Vagina (tissue), 2 donors: ENCODE results near the gene ATP2B2. TPM values are rescaled to one million over a fixed set of nuclear protein-coding genes. Genes with fewer than 3 reads are reported as not detected.
"Not testable (repeated sequence)": the region's sequence is repeated elsewhere in the genome, so short reads cannot be mapped to it uniquely, and the experiment has no call there.

ENCODE experiments used
- DNase-seq, 2 donors: peaks; one replicate each; pipeline ENCODE4 v3.0.0-alpha.2; 2017; ENCODE audit errors: extremely low spot score in 2 of 2
- H3K27ac ChIP-seq: fragments of 200-600 bp; sonication (generic); one replicate; pipeline ENCODE4 v1.5.1; 2019
- H3K27me3 ChIP-seq: fragments of 200-600 bp; sonication (generic); one replicate; pipeline ENCODE4 v1.5.1; 2019
- H3K36me3 ChIP-seq, 2 donors: fragments of 200-600 bp; sonication (generic); one replicate each; pipeline ENCODE4 v1.5.1; 2017 to 2019
- H3K4me1 ChIP-seq: fragments of 200-600 bp; sonication (generic); one replicate; pipeline ENCODE4 v1.5.1; 2019
- H3K4me3 ChIP-seq, 2 donors: fragments of 200-600 bp; sonication (generic); 1 replicate in 1 of 2; 2 replicates in 1 of 2; pipeline ENCODE4 v1.5.1; 2016 to 2019
- H3K9me3 ChIP-seq: fragments of 200-600 bp; sonication (generic); one replicate; pipeline ENCODE4 v1.5.1; 2019
- POLR2A ChIP-seq, 2 donors: fragments of 450-650 bp; IDR thresholded peaks; one replicate each; pipeline ENCODE4 v1.6.1; 2017; ENCODE audit warnings: antibody characterized with exemption in 2 of 2, mild to moderate bottlenecking in 2 of 2, moderate library complexity in 2 of 2
- POLR2AphosphoS5 ChIP-seq, 2 donors: sonication (generic); formaldehyde crosslinking; IDR thresholded peaks; one replicate each; pipeline ENCODE4 v1.9.0; 2017; ENCODE audit warnings: antibody characterized with exemption in 2 of 2, mild to moderate bottlenecking in 2 of 2, low read depth in 1 of 2; ENCODE audit not compliant: insufficient read depth in 1 of 2
- intact Hi-C: fragments of 100-400 bp; cut with DNase I; formaldehyde crosslinking; loops from one replicate; pipeline ENCODE4 v1.15.1; 2023
- total RNA-seq: library from RNA; depleted of rRNA; stranded (reverse); fragments of >200 nt; gene quantifications from one replicate; pipeline ENCODE4 v1.2.3, GENCODE V29; 2016
- TF ChIP-seq, protein P1 (sequence below), 3 experiments: fragments of 450-650 bp in 2 of 3; fragments of 200-600 bp in 1 of 3; sonication (generic) in 1 of 3; IDR thresholded peaks; one replicate each; pipeline ENCODE4 v1.5.1; 2017 to 2019; ENCODE audit warnings: antibody characterized with exemption in 3 of 3, mild to moderate bottlenecking in 2 of 3, moderate library complexity in 2 of 3

Gene ATP2B2
- total RNA-seq, 1 donor from 2014 or later = 0.25 TPM

DNA sequence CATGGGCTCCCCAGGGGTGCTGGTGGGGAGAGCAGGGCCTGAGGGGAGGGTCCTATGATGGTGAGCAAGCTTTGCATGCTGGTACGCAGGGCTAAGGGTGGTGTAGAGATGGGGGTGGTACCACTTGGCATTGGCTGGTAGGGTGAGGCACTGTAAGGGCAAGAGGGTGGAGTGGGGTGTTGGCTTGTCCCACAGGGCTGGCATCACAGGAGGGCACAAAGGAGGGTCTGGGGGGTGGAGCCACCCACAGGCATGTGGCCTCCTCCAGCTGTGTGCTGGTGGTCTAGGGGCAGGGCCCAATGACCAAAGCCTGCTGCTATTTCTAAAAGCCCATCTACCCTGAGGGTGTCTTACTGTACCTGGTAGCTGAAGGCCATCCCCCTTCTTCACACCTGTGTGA, 119.3 kb downstream of the ATP2B2 start:
- Histone ChIP-seq H3K4me3 (no peak overlapping the region), H3K9me3 (peaks cover 15% of the 10 kb centered on the region), H3K27ac (no peak overlapping the region), H3K27me3 (no peaks in the 10 kb centered on the region), H3K36me3 (no peaks in the 10 kb centered on the region), H3K4me1 (no peaks in the 10 kb centered on the region)
- intact Hi-C loops = no loop called here
- TF ChIP-seq, protein P1, sequence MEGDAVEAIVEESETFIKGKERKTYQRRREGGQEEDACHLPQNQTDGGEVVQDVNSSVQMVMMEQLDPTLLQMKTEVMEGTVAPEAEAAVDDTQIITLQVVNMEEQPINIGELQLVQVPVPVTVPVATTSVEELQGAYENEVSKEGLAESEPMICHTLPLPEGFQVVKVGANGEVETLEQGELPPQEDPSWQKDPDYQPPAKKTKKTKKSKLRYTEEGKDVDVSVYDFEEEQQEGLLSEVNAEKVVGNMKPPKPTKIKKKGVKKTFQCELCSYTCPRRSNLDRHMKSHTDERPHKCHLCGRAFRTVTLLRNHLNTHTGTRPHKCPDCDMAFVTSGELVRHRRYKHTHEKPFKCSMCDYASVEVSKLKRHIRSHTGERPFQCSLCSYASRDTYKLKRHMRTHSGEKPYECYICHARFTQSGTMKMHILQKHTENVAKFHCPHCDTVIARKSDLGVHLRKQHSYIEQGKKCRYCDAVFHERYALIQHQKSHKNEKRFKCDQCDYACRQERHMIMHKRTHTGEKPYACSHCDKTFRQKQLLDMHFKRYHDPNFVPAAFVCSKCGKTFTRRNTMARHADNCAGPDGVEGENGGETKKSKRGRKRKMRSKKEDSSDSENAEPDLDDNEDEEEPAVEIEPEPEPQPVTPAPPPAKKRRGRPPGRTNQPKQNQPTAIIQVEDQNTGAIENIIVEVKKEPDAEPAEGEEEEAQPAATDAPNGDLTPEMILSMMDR (IDR thresholded peaks at IDR 0.05) = no peak
- TF ChIP-seq POLR2AphosphoS5 (IDR thresholded peaks at IDR 0.05; ENCODE audit: insufficient read depth in 1 of 2, low read depth in 1 of 2) (no peak), POLR2A (IDR thresholded peaks at IDR 0.05) (no peak)
- DNase-seq = no peak

DNA sequence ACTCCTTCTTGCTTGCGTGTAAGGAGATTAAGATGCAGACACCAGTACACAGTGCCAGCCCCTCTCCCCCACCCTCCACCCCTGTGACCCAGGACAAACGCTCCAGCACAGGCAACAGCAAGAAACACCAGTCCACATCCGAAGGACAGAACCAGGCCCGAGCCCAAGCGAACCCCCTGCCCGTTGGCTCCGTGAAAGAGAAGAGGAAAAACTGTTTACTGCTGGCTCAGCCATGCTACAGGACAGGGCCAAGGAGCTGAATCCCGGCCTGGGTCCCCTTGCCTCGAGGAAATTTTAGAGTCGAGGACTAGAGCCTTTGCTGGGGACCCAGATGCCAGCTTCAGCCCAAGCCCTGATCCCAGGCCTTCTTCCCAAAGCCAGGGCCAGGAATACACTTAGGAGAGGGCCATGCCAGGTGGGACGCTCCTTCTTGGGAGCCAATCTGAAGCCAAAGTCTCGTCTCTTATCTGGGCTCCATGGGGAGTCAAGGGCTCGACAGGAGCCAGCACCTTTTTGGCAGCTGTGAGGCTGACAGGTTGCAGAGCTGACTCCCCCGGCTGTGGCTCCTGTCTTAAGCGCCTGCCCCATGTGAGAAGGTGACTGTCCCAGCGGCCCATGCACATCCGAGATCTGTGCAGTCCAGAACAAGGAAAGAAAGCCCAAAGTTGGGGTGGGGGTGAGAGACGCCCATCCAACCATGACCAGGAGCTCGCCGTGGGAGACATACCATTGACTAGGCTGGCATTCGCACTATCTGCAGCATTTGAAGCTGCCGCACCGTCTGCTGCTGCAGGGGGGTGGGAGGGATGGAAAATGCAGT, 120.6 kb downstream of the ATP2B2 start:
- no peaks in the 10 kb centered on the region for H3K4me1 ChIP-seq
- TF ChIP-seq POLR2AphosphoS5 (IDR thresholded peaks at IDR 0.05; ENCODE audit: insufficient read depth in 1 of 2, low read depth in 1 of 2) = no peak
- no peak for TF ChIP-seq POLR2A (IDR thresholded peaks at IDR 0.05)
- TF ChIP-seq, protein P1 (IDR thresholded peaks at IDR 0.05) = no peak
- no peaks in the 10 kb centered on the region for H3K27me3 ChIP-seq
- DNase-seq = no peak
- intact Hi-C loops = no loop called here
- H3K36me3 ChIP-seq = no peaks in the 10 kb centered on the region
- no peak overlapping the region for H3K27ac ChIP-seq
- H3K9me3 ChIP-seq = peaks cover 15% of the 10 kb centered on the region
- no peak overlapping the region for H3K4me3 ChIP-seq

DNA sequence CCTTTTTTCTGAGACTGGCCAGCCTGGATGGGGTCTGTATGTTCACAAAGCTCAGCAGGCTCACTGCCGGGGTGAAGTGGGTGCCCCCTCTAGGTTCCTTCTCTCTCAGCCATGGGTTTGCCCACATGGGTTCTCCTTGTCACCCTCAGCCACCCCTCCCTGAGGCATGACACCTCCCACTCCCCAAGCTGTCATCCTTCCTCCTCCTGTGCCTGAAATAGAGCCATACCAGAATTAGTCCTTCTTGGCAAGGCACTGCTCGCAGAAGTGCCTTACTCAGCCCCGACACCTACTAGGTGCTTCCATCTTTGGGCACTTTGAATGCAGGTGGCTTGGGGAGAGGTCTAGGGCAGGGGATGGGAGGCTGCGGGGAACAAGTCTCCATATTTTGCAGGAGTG, 121.5 kb downstream of the ATP2B2 start:
- H3K9me3 ChIP-seq = peaks cover 10% of the 10 kb centered on the region
- intact Hi-C loops = no loop called here
- TF ChIP-seq, protein P1 (IDR thresholded peaks at IDR 0.05) = no peak
- TF ChIP-seq POLR2AphosphoS5 (IDR thresholded peaks at IDR 0.05; ENCODE audit: insufficient read depth in 1 of 2, low read depth in 1 of 2) = no peak
- TF ChIP-seq POLR2A (IDR thresholded peaks at IDR 0.05) = no peak
- H3K36me3 ChIP-seq = no peaks in the 10 kb centered on the region
- no peaks in the 10 kb centered on the region for H3K4me1 ChIP-seq
- H3K4me3 ChIP-seq = no peak overlapping the region
- DNase-seq = no peak
- no peaks in the 10 kb centered on the region for H3K27me3 ChIP-seq
- H3K27ac ChIP-seq = no peak overlapping the region

DNA sequence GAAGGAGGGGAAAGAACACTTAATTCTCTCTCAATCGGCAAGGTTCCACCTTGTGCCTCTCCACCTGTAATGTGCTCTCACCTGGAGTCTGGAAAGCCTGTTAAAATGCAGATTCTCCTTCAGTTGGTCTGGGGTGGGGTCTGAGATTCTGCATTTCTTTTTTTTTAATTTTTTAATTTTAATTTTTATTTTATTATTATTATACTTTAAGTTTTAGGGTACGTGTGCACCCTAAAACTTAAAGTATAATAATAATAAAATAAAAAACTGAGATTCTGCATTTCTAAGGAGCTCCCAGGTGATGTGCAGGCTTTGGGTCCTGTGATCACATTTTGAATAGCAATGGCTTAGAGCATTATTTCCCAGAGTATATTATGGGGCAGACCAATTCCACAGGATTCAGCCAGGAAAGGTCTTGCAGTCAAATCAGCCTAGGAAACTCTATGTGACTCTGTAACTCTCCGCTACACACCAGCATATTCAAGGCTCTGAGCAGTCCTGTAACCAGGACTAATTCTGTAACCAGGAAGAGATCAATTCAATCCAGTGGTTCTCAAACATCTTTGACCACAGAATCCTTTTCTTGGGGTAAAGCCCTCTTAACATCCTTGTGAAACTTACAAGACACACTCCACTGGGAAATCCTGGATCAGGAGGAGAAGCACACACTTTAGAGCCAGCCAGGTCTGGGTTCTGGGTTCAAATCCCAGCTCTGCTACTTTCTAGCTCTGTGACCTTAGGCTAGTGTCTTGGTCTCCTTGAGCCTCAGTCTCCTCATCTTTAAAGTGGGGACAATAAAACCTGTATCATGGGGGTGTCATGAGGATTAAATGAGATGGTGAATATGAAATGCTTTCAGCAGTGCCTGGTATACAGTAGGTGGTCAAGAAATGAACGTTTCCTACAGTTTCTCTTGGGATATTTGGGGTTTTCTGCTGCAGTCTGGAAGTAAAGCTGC, 122.2 kb downstream of the ATP2B2 start:
- H3K9me3 ChIP-seq = peaks cover 7% of the 10 kb centered on the region
- intact Hi-C loops = no loop called here
- no peaks in the 10 kb centered on the region for H3K27me3 ChIP-seq
- no peaks in the 10 kb centered on the region for H3K36me3 ChIP-seq
- H3K27ac ChIP-seq = no peak overlapping the region
- no peak overlapping the region for H3K4me3 ChIP-seq
- no peak for DNase-seq
- TF ChIP-seq, protein P1 (IDR thresholded peaks at IDR 0.05) = no peak
- TF ChIP-seq POLR2A (IDR thresholded peaks at IDR 0.05) (no peak), POLR2AphosphoS5 (IDR thresholded peaks at IDR 0.05; ENCODE audit: insufficient read depth in 1 of 2, low read depth in 1 of 2) (no peak)
- H3K4me1 ChIP-seq = no peaks in the 10 kb centered on the region

DNA sequence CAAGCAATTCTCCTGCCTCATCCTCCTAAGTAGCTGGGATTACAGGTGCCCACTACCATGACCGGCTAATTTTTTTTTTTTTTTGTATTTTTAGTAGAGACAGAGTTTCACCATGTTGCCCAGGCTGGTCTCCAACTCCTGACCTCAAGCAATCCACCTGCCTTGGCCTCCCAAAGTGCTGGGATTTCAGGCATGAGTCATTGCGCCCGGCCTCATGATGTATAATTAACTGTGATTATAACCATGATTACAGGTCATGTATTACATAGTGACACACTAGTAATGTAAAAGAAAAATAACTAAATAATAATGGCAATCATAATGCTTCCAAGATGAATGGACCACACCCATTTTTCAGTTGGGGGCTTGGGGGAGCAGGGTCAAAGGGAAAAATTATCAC, 122.9 kb downstream of the ATP2B2 start:
- DNase-seq, H3K4me1 ChIP-seq, intact Hi-C loops, H3K27ac ChIP-seq, H3K36me3 ChIP-seq, H3K9me3 ChIP-seq, H3K4me3 ChIP-seq, H3K27me3 ChIP-seq: not testable (repeated sequence)
